ENCODE data around the gene ZNRF2.

DNA sequence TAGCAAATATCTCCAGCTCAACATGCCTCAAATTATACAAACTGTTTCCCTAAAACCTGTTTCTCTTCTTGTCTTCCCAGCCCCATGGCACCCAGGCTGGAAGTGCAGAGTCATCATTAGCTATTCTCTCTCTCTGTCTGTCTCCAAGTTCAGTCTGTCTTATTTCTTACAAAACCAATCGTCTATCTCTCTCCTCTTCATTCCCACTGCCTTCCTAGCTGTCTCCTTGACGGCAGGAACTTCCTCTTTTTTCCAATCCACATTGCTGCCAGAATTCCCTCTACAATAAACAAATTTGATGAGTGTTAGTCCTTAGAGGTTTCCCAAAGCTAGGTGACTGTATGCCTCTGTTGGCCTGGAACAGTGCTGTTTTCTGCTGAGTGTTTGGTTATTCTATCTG is 14.9 kb upstream of the ZNRF2 start:
- TF ChIP-seq, protein P1, sequence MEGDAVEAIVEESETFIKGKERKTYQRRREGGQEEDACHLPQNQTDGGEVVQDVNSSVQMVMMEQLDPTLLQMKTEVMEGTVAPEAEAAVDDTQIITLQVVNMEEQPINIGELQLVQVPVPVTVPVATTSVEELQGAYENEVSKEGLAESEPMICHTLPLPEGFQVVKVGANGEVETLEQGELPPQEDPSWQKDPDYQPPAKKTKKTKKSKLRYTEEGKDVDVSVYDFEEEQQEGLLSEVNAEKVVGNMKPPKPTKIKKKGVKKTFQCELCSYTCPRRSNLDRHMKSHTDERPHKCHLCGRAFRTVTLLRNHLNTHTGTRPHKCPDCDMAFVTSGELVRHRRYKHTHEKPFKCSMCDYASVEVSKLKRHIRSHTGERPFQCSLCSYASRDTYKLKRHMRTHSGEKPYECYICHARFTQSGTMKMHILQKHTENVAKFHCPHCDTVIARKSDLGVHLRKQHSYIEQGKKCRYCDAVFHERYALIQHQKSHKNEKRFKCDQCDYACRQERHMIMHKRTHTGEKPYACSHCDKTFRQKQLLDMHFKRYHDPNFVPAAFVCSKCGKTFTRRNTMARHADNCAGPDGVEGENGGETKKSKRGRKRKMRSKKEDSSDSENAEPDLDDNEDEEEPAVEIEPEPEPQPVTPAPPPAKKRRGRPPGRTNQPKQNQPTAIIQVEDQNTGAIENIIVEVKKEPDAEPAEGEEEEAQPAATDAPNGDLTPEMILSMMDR (IDR thresholded peaks at IDR 0.05; ENCODE audit: low read length), result no peak
- no peak for TF ChIP-seq EZH2 (IDR thresholded peaks at IDR 0.05; ENCODE audit: borderline replicate concordance, low read length)

Measured in OCI-LY1 (cell line).